Measurements from ENCODE around the gene GP1BA.

The GP1BA gene

DNA sequence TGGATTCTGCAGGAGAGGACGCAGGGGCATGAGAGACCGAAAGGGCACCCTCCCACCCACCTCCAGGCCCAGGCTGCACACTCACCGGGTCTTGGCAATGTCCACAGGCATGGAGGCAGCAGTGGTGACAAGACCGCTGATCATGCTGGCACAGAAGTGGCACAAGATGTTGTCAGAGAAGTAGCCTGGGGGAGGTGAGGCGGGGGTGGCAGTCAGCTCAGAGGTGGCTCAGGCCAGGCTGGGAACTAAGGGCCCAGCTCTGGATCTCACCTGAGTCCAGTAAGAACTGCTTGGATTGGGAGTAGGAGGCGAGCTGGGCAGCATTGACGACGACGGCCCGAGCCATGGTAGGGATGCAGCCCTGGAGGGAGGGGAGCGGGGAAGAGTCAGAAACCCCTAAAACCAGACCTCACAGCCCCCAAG, 6.0 kb downstream of the GP1BA start:
- no peak overlapping the region for H3K4me3 ChIP-seq (ENCODE audit: low read depth, low read length)
- DNase-seq (ENCODE audit: low read depth): no peak
- TF ChIP-seq, protein P1, sequence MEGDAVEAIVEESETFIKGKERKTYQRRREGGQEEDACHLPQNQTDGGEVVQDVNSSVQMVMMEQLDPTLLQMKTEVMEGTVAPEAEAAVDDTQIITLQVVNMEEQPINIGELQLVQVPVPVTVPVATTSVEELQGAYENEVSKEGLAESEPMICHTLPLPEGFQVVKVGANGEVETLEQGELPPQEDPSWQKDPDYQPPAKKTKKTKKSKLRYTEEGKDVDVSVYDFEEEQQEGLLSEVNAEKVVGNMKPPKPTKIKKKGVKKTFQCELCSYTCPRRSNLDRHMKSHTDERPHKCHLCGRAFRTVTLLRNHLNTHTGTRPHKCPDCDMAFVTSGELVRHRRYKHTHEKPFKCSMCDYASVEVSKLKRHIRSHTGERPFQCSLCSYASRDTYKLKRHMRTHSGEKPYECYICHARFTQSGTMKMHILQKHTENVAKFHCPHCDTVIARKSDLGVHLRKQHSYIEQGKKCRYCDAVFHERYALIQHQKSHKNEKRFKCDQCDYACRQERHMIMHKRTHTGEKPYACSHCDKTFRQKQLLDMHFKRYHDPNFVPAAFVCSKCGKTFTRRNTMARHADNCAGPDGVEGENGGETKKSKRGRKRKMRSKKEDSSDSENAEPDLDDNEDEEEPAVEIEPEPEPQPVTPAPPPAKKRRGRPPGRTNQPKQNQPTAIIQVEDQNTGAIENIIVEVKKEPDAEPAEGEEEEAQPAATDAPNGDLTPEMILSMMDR (IDR thresholded peaks at IDR 0.05; ENCODE audit: low read depth, low read length, missing control alignments): no peak
- in situ Hi-C loops (cut with HindIII; ENCODE audit: low sequenced_read_pairs): no loop called here

DNA sequence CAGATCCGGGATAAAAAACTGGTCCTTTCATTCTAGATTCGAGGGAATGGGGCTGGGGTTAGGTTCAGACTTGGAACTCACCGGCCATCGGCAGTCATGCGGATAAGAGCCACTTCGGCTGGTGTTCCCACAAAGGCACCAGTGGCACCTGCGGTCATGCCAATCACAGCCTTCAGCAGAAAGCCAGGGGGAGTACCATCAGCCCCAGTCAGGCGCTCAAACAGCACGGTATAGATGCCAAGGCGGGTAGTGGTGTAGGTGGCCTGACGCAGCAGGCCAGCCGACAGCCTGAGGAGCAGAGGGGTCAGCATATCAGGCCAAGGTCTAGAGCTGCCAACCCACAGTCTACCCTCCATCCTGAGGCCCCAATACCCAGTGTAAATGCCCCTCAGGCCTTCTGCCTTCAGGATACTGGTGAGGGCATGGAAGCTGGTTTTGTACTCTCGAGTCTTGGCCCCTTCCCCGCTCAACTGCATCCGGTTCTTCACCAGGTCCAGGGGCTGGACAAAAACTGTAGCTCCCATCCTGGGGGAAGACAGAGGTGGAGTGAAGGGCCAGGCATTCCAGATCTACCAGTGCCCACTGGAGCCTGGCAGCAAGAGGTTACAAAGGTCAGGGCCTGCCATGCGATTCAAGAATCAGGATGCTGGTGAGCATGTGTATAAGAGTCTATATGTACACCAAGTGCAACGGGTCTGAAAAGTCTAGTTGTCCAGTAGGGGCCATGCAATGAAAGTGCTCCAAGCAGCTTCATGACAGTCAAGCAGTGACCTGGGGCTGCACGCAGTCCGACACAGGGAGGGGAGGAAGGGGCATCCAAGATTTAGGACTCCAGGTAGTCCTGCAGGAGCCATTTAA, 6.8 kb downstream of the GP1BA start:
- in situ Hi-C loops (cut with HindIII; ENCODE audit: low sequenced_read_pairs): no loop called here
- H3K4me3 ChIP-seq (ENCODE audit: low read depth, low read length): peak overlapping the region; percentile 83
- DNase-seq (ENCODE audit: low read depth): no peak
- TF ChIP-seq, protein P1 (IDR thresholded peaks at IDR 0.05; ENCODE audit: low read depth, low read length, missing control alignments): peak; percentile 4

DNA sequence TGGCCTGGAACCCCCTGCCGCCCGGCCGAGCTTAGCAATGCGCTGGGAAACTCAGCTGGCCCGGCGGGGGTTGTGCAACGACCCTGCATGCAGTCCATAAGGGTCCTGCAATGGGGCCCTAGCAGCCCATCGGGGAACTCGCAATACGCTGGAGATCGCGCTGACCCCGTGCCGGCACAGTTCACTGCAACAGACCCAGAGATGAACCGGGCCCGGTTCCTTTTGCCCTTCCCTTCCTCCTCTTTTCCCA, 7.4 kb downstream of the GP1BA start:
- H3K4me3 ChIP-seq (ENCODE audit: low read depth, low read length): peak overlapping the region; percentile 83
- in situ Hi-C loops (cut with HindIII; ENCODE audit: low sequenced_read_pairs): no loop called here
- DNase-seq (ENCODE audit: low read depth): no peak
- TF ChIP-seq, protein P1 (IDR thresholded peaks at IDR 0.05; ENCODE audit: low read depth, low read length, missing control alignments): no peak

DNA sequence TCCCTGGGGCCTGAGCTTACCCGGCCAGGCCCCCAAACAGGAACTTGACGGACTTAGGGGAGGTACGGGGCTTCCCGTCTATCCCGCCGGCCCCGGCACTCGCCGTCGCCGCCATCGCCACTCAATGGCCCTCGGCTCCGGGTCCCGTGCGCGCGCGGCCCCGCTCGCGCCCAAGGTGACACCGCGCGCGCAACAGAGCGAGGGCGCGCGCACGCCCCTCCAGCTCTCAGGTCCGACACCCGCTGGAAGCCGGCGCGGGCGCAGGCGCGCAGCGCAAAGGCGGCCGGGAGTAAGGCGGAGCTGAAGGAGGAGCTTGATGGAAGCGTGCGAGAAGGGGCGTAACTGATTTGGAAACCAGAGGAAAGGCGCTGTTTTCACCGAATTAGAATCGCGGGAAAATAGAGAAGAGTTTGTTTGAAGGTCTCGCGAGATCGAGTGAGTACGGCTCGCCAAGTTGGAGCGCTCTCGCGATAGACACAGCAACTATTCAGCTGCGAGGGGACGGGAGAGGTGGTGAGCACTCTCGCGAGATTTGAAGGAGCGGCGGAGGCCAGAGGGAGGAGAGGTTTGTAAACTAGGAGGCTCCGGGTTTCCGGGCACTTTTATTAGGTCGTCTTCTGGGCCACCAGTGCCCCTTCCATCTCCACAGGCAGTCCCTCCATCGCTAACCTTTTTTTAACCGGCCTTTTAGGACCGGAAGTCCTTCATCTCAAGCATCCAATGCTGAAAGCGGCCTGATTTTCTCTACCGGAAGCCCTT, 7.9 kb downstream of the GP1BA start, which contains the start of the genes RNF167 and SLC25A11:
RNF167 (plus strand) TSS at position 473 of the 759 bp plus-strand sequence. CDS start 642 bp downstream, outside the sequence.
SLC25A11 (minus strand) TSS at position 251 of the 759 bp plus-strand sequence; CDS start at position 115, 136 bp downstream.
- TF ChIP-seq, protein P1 (IDR thresholded peaks at IDR 0.05; ENCODE audit: low read depth, low read length, missing control alignments): no peak
- H3K4me3 ChIP-seq (ENCODE audit: low read depth, low read length): peak within 1 kb of the TSS; percentile 83
- DNase-seq (ENCODE audit: low read depth): peak; percentile 100
- in situ Hi-C loops (cut with HindIII; ENCODE audit: low sequenced_read_pairs): no loop called here

DNA sequence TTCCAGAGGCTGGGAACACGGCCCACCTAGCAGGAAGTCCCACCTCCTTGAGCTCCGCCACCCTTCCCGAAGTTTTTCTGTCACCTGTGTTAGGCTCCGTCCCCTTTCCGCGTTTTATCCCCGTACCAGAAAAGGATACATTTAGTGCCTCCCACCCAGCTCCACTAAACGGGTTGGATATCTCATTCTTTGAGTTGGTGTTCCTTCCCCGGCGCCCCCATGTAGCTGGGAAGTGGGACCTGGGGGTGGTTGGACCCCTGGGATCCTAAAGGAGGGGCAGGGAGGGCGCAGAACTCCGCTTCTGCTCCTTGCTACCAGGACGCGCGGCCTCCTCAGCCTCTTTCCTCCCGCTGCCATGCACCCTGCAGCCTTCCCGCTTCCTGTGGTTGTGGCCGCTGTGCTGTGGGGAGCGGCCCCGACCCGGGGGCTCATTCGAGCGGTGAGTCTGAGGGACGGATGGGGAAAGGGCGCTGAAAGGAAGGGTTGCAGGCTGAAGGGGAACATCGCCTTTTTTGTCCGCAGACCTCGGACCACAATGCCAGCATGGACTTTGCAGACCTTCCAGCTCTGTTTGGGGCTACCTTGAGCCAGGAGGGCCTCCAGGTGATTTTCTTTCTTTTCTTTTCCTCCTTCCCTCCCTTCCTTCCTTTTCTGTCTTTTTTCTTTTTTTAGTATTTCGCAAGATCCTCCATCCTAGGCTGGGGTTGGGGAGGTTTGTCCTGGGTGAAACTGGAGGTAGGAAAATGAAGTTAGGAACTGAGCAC, 8.7 kb downstream of the GP1BA start:
- in situ Hi-C loops (cut with HindIII; ENCODE audit: low sequenced_read_pairs): no loop called here
- TF ChIP-seq, protein P1 (IDR thresholded peaks at IDR 0.05; ENCODE audit: low read depth, low read length, missing control alignments): no peak
- peak overlapping the region; percentile 83 for H3K4me3 ChIP-seq (ENCODE audit: low read depth, low read length)
- DNase-seq (ENCODE audit: low read depth): no peak

DNA sequence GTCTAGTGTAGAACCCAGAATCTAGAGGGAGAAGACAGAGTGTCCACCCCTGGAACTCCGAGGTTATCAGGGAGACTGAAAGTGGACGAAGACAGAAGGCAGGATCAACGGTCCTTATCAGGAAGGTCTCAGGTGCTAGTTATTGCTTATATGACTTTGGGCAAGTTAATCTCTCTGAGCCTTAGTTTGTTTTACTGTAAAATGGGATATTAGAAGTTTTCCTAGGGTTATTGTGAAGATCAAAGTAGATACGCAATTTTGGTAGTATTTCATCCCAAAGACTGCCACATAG, 9.2 kb downstream of the GP1BA start:
- H3K4me3 ChIP-seq (ENCODE audit: low read depth, low read length): peak overlapping the region; percentile 83
- in situ Hi-C loops (cut with HindIII; ENCODE audit: low sequenced_read_pairs): no loop called here
- DNase-seq (ENCODE audit: low read depth): no peak
- TF ChIP-seq, protein P1 (IDR thresholded peaks at IDR 0.05; ENCODE audit: low read depth, low read length, missing control alignments): no peak
